Mammary epithelial cell (primary cell): ENCODE data around the gene BDKRB1.

Experiments
- CTCF ChIP-seq, 2 donors: IDR thresholded peaks in 1 of 2; conservative IDR thresholded peaks in 1 of 2; 2 replicates each; pipeline ENCODE4 v1.5.1; 2011 to 2012; ENCODE audit warnings: inconsistent platforms in 2 of 2, low read length in 2 of 2, mild to moderate bottlenecking in 2 of 2, control low read depth in 1 of 2, low read depth in 1 of 2; ENCODE audit not compliant: insufficient read depth in 1 of 2; ENCODE audit errors: extremely low read depth in 1 of 2
- EZH2 ChIP-seq: IDR thresholded peaks from 2 replicates; pipeline ENCODE4 v1.6.1; 2012; ENCODE audit warnings: low read length, inconsistent platforms, borderline replicate concordance

DNA sequence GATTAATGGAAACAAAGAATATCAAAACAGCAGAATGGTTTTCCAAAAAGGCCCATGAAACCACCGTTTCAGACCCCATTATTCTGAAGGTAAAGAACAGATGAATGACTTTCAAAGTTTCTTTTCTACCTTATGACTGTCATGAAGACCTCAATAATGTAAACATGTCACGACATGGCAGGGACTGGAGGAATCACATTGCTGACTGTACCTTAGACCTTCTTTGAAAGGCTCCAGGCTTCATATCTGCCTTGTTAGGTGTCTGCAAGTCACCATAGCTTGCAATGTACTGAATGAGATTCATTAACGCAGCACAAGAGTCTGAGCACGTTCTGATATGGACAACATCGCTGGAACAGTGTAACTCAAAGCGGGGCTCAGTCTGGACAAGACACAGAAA is 54.9 kb downstream of the BDKRB1 start:
- TF ChIP-seq CTCF (conservative IDR thresholded peaks at IDR 0.05 in 1 of 2, IDR thresholded peaks at IDR 0.05 in 1 of 2; ENCODE audit: extremely low read depth in 1 of 2, insufficient read depth in 1 of 2, low read depth in 1 of 2, low read length in 2 of 2), result no peak
- TF ChIP-seq EZH2, result no peak
